GM19324 (cell line): ENCODE data around the gene EGFR.

Experiments
- ATAC-seq: cut with Tn5 transposase; IDR thresholded peaks from one replicate; pipeline ENCODE4 v1.9.1; 2021; ENCODE audit warnings: mild to moderate bottlenecking, moderate library complexity; ENCODE audit not compliant: unreplicated experiment, low FRiP score

EGFR gene

DNA sequence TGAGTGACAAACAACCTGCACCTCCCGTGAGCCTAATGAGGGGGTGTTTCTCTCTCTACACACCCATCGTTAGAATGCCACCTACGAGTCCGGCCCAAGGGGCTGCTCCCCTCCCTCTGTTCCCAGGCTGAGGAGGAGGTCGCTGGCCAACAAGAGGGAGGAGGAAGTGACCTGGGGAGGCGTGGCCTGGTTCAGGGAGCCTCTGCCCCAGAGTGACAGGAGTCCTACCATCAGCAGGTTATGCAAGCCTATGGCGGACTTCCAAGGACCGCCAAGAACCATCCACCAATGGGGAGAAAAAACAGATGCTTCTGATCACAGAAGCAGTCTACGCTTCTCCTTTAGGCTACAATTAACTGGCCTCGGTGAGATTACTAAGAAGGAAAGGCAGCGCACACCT lies 12.3 kb upstream of the EGFR start:
- ATAC-seq: no peak

- ATAC-seq: no peak
Observed at GRCh38 chr7:55013851-55014250, 5.0 kb upstream of the EGFR start.

GRCh38 chr7:55016061-55016745 lies 2.6 kb upstream of the EGFR start:
- ATAC-seq: no peak

GRCh38 chr7:55016746-55017090 lies 2.1 kb upstream of the EGFR start:
- no peak for ATAC-seq

DNA sequence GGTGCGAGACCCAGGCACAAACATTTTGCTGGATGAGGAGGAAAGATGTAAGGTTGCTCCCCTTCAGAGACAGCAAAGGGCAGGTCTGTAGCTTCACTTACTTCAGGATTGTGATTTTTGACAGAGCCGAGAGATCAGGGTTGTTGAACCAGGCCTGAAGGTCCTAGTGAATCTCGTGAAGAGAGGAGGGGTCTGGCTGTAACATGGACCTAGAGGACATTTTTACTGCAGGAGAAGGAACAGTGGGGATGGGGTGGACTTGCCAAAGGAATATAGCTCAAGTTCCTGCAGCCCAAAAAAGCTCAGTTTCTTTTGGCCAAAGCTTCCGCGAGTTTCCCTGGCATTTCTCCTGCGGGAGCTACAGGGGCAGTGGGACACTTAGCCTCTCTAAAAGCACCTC lies 976 bp upstream of the EGFR start:
- no peak for ATAC-seq

DNA sequence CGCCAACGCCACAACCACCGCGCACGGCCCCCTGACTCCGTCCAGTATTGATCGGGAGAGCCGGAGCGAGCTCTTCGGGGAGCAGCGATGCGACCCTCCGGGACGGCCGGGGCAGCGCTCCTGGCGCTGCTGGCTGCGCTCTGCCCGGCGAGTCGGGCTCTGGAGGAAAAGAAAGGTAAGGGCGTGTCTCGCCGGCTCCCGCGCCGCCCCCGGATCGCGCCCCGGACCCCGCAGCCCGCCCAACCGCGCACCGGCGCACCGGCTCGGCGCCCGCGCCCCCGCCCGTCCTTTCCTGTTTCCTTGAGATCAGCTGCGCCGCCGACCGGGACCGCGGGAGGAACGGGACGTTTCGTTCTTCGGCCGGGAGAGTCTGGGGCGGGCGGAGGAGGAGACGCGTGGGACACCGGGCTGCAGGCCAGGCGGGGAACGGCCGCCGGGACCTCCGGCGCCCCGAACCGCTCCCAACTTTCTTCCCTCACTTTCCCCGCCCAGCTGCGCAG lies 424 bp downstream of the EGFR start:
- ATAC-seq: no peak

- ATAC-seq: no peak
Observed at GRCh38 chr7:55019691-55020465, 1.1 kb downstream of the EGFR start.

GRCh38 chr7:55020466-55020871 lies 1.7 kb downstream of the EGFR start:
- ATAC-seq: no peak

- ATAC-seq: no peak
Observed at GRCh38 chr7:55021053-55021452, 2.2 kb downstream of the EGFR start.

DNA sequence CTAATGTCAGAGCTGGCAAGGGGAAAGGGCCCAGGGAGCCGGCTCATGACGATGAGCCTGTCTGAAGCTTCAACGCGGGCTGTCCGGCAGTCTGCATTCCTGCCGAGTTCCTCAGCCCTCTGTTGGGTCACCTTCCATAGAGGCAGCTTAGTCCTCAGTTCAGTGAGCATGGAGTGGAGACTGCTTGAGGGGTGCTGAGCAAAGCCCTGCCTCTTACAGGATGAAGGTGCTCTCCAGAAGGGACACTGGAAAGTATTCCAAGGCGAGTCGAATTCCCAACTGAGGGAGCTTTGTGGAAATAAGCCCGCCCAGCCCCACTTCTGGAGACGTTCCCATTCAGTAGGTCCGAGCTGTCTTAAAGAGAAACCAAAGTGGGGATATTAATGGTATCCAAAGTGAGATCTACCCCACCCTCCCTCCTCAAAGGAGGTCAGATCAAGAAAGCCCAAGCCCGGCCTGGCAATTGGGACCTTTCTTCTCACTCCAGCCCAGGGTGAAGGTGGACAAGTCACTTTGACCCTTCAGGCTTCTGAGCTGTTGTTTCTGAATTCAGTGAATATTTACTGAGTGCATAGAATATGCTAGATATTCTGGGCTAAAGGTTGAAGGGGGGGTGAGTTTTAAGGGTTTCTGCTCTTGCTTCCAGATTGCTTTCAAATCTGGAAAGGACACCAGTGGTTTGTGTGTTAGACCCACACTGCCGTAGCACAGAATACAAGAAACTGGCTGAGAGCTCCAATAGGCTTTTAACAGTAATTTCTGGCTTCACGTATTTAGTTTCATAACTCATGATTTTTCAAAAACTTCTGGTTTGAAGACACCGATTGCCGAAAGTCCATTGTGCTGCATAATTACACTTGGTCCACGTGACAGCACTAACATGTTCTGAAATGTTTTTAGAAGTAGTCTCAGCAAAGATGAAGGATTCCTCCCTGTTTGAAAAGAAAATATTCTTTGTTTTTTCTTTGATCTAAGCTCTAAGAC lies 3.5 kb downstream of the EGFR start:
- no peak for ATAC-seq

GRCh38 chr7:55023841-55024505 lies 5.2 kb downstream of the EGFR start:
- no peak for ATAC-seq

GRCh38 chr7:55024776-55025175 lies 6.0 kb downstream of the EGFR start:
- no peak for ATAC-seq

DNA sequence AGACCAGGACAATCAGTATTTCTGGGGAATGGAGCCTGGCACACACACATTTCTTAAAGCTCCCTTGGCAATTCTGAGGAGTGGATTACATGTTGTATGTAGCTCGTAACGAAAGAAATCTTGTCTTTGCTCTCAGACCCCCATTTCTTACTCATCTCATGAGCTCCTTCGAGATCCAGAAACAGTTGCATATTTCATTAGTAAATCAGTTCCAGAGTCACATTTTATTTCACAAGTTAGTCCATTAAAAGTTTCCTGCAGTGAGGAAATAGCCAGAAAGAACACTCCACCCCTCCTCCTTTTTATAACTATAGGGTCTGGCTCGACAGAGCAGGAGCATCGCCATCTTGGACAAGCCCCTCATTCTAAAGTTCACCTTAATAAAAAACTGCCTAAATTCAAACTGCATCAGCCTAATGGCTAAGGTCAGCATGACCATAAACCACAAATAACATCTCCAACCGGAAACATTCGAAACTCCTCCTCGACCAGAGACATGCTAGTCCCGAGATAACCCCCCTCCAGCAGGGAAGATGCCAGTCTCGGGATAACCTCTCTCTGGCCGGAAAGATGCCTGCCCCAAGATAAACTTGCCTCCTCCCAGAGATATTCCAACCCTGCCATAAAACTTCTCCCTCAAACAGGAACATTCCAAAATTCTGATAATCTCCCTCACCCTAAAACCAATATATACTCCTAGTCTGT lies 7.4 kb downstream of the EGFR start:
- ATAC-seq: no peak

DNA sequence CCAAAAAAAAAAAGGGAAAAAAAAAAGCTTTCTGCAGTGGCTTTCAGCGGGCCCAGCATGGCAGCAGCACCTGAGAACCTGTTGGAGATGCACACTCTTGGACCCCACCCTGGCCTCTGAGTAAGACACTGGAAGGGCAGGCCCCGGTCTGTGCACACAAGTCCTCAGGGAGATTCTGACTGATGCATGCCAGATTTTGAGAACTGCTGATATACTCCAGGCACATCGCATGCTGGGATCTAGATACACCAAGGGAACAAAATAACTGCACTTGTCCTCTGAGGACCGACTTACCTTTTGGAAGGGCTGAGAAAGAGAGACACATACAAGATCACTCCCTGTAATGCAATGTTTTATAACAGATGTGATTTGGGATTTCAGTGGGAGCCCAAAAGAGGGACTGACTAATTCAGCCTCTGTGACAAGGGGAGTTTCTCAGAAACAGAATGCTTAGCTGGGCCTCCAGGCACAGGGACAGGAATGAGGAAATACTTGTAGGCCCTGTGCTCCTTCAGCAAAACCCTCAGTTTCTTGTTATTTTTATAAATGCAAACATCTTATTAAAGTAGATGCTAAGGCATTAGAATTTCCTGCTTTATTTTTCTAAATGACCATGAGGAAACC lies 8.2 kb downstream of the EGFR start:
- no peak for ATAC-seq

- no peak for ATAC-seq
Observed at GRCh38 chr7:55028011-55028410, 9.2 kb downstream of the EGFR start.

- ATAC-seq: no peak
Observed at GRCh38 chr7:55030314-55030713, 11.5 kb downstream of the EGFR start.

DNA sequence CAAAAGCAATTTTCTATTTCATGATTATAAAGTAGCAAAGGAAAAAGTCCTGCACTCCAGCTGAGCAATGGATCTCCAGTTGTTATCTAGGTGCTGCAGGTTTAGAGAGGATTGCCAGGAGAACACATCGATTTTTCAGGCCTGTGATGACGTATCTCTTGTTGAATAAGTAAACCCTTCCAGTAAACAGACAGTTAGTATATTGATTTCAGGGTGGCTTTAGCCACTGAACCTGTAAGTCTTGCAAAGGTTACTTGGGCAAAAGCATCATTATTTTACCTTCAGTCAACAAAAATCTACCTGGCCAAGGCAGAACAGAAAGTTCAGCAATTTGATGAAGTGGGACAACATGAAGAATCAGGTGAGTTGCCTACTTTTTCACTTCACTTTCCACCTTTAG lies 12.3 kb downstream of the EGFR start:
- ATAC-seq: no peak

GRCh38 chr7:55032069-55032699 lies 13.4 kb downstream of the EGFR start:
- no peak for ATAC-seq
